HepG2 (cell line): ENCODE data around the gene NXPE4. TPM values are rescaled to one million over a fixed set of nuclear protein-coding genes. Genes with fewer than 3 reads are reported as not detected.

ENCODE experiments used
- ATAC-seq: fragments of 200-7000 bp; cut with Tn5 transposase; 3 replicates; pipeline ENCODE4 v1.9.1; 2020; ENCODE audit warnings: mild to moderate bottlenecking, moderate library complexity
- BruUV-seq: library from RNA; stranded (reverse); fragments of 400-500 nt; replicated peaks from 2 replicates; lab custom pipeline; 2021; lab: Mats Ljungman, UMichigan
- CTCF ChIA-PET: fragments of 300-600 bp; formaldehyde crosslinking; extraction: SDS; loops from one replicate; lab custom pipeline; 2021; ENCODE audit warnings: low total read pairs, inconsistent platforms, low intra/inter-chr PET ratio; lab: Yijun Ruan, JAX
- POLR2A ChIA-PET: fragments of 350-600 bp; sonication (Branson Sonifier 250); formaldehyde crosslinking; loops from one replicate; lab custom pipeline; 2020; ENCODE audit warnings: antibody characterized with exemption, inconsistent platforms; lab: Yijun Ruan, JAX
- DNase-seq: peaks from one replicate; pipeline ENCODE4 v3.0.0-alpha.2; 2015; ENCODE audit warnings: low spot score
- FAIRE-seq: peaks from 3 replicates; lab custom pipeline; 2011; peaks lifted over from hg19 to GRCh38; lab: Jason Lieb, UNC
- H2AFZ ChIP-seq: one replicate; pipeline ENCODE4 v1.6.1; 2011; ENCODE audit warnings: low read length, inconsistent platforms
- H3K27ac ChIP-seq: fragments of 300-600 bp; 3 replicates; pipeline ENCODE4 v1.8.0; 2011; ENCODE audit warnings: mixed run types, mild to moderate bottlenecking, mixed read lengths, low read length, inconsistent platforms; ENCODE audit not compliant: insufficient read depth; ENCODE audit errors: extremely low read length
- H3K27me3 ChIP-seq, 2 experiments: fragments of 200-600 bp in 1 of 2; 2 replicates in 1 of 2; 3 replicates in 1 of 2; pipeline versions ENCODE4 v1.6.0 to v1.8.0; 2011; ENCODE audit warnings: low read length in 2 of 2, mild to moderate bottlenecking in 2 of 2, moderate library complexity in 2 of 2, inconsistent platforms in 1 of 2; ENCODE audit not compliant: insufficient read depth in 2 of 2, control insufficient read depth in 1 of 2
- H3K36me3 ChIP-seq, 2 experiments: fragments of 200-600 bp in 1 of 2; replicated peaks in 1 of 2; 2 replicates in 1 of 2; 3 replicates in 1 of 2; pipeline versions ENCODE4 v1.5.1 to v1.8.0; 2011; ENCODE audit warnings: low read length in 2 of 2, inconsistent platforms in 1 of 2; ENCODE audit not compliant: insufficient read depth in 2 of 2, control insufficient read depth in 1 of 2
- H3K4me1 ChIP-seq: 2 replicates; pipeline ENCODE4 v1.5.1; 2012; ENCODE audit warnings: low read length, inconsistent platforms; ENCODE audit not compliant: insufficient read depth
- H3K4me2 ChIP-seq: 2 replicates; pipeline ENCODE4 v1.6.0; 2011; ENCODE audit warnings: low read depth, low read length, inconsistent platforms
- H3K4me3 ChIP-seq, 3 experiments: fragments of 200-600 bp in 1 of 3; sonication (generic), shearing (Covaris generic) in 1 of 3; replicated peaks in 1 of 3; 2 replicates each; pipeline ENCODE4 v1.5.1; 2011 to 2016; ENCODE audit warnings: low read length in 3 of 3, inconsistent platforms in 2 of 3, low read depth in 2 of 3, mild to moderate bottlenecking in 2 of 3, control low read depth in 1 of 3, mixed read lengths in 1 of 3; ENCODE audit not compliant: insufficient read depth in 1 of 3
- H3K79me2 ChIP-seq: one replicate; pipeline ENCODE4 v1.6.1; 2011; ENCODE audit warnings: low read length, inconsistent platforms; ENCODE audit not compliant: insufficient read depth
- H3K9ac ChIP-seq: 2 replicates; pipeline ENCODE4 v1.6.0; 2011; ENCODE audit warnings: mild to moderate bottlenecking, low read depth, low read length, inconsistent platforms; ENCODE audit not compliant: insufficient read depth
- H3K9me3 ChIP-seq: 2 replicates; pipeline ENCODE4 v1.5.1; 2012; ENCODE audit warnings: mild to moderate bottlenecking, low read length
- H4K20me1 ChIP-seq: 2 replicates; pipeline ENCODE4 v1.6.0; 2011; ENCODE audit warnings: inconsistent platforms, mild to moderate bottlenecking, low read length, moderate library complexity; ENCODE audit not compliant: insufficient read depth
- ATF1 ChIP-seq: IDR thresholded peaks from 2 replicates; pipeline ENCODE4 v1.6.1; 2016; ENCODE audit warnings: mild to moderate bottlenecking, control low read depth
- CEBPB ChIP-seq: IDR thresholded peaks from 2 replicates; pipeline ENCODE4 v1.6.1; 2011; ENCODE audit warnings: low read depth, low read length, improper control_type of control experiment, borderline replicate concordance
- ERF ChIP-seq: IDR thresholded peaks from 2 replicates; pipeline ENCODE4 v1.6.1; 2018; ENCODE audit warnings: missing biosample characterization, missing genetic modification reagents
- ETV6 ChIP-seq: sonication (generic); formaldehyde crosslinking; conservative IDR thresholded peaks from 2 replicates; pipeline ENCODE4 v1.4.0; 2020; ENCODE audit warnings: missing genetic modification reagents
- MNT ChIP-seq: fragments of 450-650 bp; IDR thresholded peaks from 2 replicates; pipeline ENCODE4 v1.6.1; 2016
- RXRA ChIP-seq: sonication (generic); formaldehyde crosslinking; IDR thresholded peaks from 2 replicates; pipeline ENCODE4 v1.5.1; 2020; ENCODE audit warnings: missing genetic modification reagents
- ZBTB25 ChIP-seq: IDR thresholded peaks from 2 replicates; pipeline ENCODE4 v1.6.1; 2018; ENCODE audit warnings: missing genetic modification reagents
- WGBS: methylation state at CpG from one replicate; pipeline ENCODE4 v1.1.6; 2017; ENCODE audit warnings: low lambda C conversion rate; 5-methylcytosine and 5-hydroxymethylcytosine counted together
- in situ Hi-C: cut with HindIII; loops from 2 replicates; pipeline ENCODE4 v1.10.0; 2017; ENCODE audit warnings: low pct_unique_long_range_greater_than_20kb; ENCODE audit not compliant: extremely low pct_ligation_motif_present
- intact Hi-C: fragments of 100-400 bp; cut with micrococcal nuclease; formaldehyde crosslinking; loops from one replicate; pipeline ENCODE4 v1.10.0; 2022; ENCODE audit not compliant: unreplicated experiment
- polyA plus RNA-seq, 8 experiments: library from polyadenylated mRNA; depleted of rRNA in 3 of 8; stranded (reverse) in 7 of 8; unstranded in 1 of 8; fragments of >200 nt; fragmentation: Illumina TruSeq in 4 of 8; extraction: Trizol in 4 of 8; gene quantifications; 2 replicates each; pipeline versions ENCODE4 v1.2.1 to v1.2.3, GENCODE V29; 2011 to 2016; ENCODE audit warnings: low read depth in 4 of 8, missing spikeins in 1 of 8, mixed read lengths in 1 of 8; ENCODE audit not compliant: insufficient read depth in 1 of 8
- total RNA-seq, 5 experiments: library from RNA; depleted of rRNA; stranded (reverse); fragments of >200 nt; fragmentation: Illumina TruSeq; extraction: Trizol; gene quantifications; 2 replicates each; pipeline ENCODE4 v1.2.3, GENCODE V29; 2016; ENCODE audit warnings: low read depth in 1 of 5

NXPE4 gene
- total and polyA plus RNA-seq, 2 of the 13 experiments (the other 11 are each of a cell fraction or from before 2014, with no cell fraction given), result not detected

GRCh38 chr11:114622858-114623257 is 27.3 kb upstream of the NXPE4 start:
- H3K9me3 ChIP-seq, result peaks cover 78% of the 10 kb centered on the region
- no peak overlapping the region for H3K4me3 ChIP-seq
- no peak overlapping the region for H3K4me2 ChIP-seq
- POLR2A ChIA-PET, result no interaction called here
- no peaks in the 10 kb centered on the region for H3K79me2 ChIP-seq
- no TSS peak for BruUV-seq
- H3K27ac ChIP-seq, result no peak overlapping the region
- FAIRE-seq, result no peak
- intact Hi-C loops, result no loop called here
- H2AFZ ChIP-seq, result no peak overlapping the region
- H3K4me1 ChIP-seq, result no peaks in the 10 kb centered on the region
- no peak for TF ChIP-seq ETV6 (CRISPR knock-in tag)
- TF ChIP-seq ERF (CRISPR knock-in tag), result no peak
- no peak for TF ChIP-seq RXRA
- TF ChIP-seq CEBPB, result peak; percentile 68
- TF ChIP-seq, all 625 proteins: peak for 1
- Histone ChIP-seq H3K36me3 (no peaks in the 10 kb centered on the region), H3K9ac (no peak overlapping the region), H4K20me1 (no peaks in the 10 kb centered on the region), H3K27me3 (no peaks in the 10 kb centered on the region)
- in situ Hi-C loops, result no loop called here
- CTCF ChIA-PET, result no interaction called here
- WGBS, result 23% methylated on average over 11 of the region's 11 CpGs
- ATAC-seq (no peak), DNase-seq (no peak)

GRCh38 chr11:114621950-114622809 is 26.6 kb upstream of the NXPE4 start:
- no peak for TF ChIP-seq ZBTB25 (CRISPR knock-in tag)
- peak; percentile 54 for TF ChIP-seq MNT
- no peak for TF ChIP-seq ATF1 (CRISPR knock-in tag)
- Histone ChIP-seq H2AFZ (no peak overlapping the region), H3K79me2 (no peaks in the 10 kb centered on the region), H3K27ac (no peak overlapping the region), H3K4me3 (no peak overlapping the region), H3K9ac (no peak overlapping the region), H3K4me2 (no peak overlapping the region), H3K36me3 (no peaks in the 10 kb centered on the region), H3K4me1 (no peaks in the 10 kb centered on the region), H4K20me1 (no peaks in the 10 kb centered on the region), H3K27me3 (no peaks in the 10 kb centered on the region), H3K9me3 (peaks cover 84% of the 10 kb centered on the region)
- DNase-seq, result no peak
- WGBS, result 18% methylated on average over 13 of the region's 16 CpGs
- FAIRE-seq, result no peak
- intact Hi-C loops (no loop called here), in situ Hi-C loops (no loop called here)
- ChIA-PET POLR2A (no interaction called here), CTCF (no interaction called here)
- ATAC-seq, result no peak
- BruUV-seq, result no TSS peak
